Loucy (cell line): ENCODE measurements around the gene LEPR.

Source experiments
- EZH2phosphoT487 ChIP-seq: fragments of 200-600 bp; IDR thresholded peaks from 2 replicates; pipeline ENCODE4 v1.6.1; 2018; ENCODE audit warnings: antibody characterized with exemption, mild to moderate bottlenecking, moderate library complexity, borderline replicate concordance
- TF ChIP-seq, protein P1 (sequence below): fragments of 200-600 bp; sonication (generic); conservative IDR thresholded peaks from 2 replicates; pipeline ENCODE4 v1.5.1; 2014; ENCODE audit warnings: mild to moderate bottlenecking, antibody characterized with exemption, low read length

DNA sequence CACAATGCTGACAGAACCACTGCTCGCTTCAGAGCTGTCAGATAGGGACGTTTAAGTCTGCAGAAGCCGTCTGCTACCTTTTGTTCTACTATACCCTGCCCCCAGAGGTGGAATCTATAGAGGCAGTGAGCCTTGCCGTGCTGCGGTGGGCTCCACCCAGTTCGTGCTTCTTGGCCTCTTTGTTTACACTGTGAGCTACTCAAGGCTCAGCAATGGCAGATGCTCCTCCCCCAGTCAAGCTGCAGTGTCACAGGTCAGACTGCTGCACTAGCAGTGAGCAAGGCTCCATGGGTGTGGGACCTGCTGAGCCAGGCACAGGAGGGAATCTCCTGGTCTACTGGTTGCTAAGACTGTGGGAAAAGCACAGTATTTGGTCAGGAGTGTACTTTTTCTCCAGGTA, 47.1 kb downstream of the LEPR start:
- TF ChIP-seq, protein P1, sequence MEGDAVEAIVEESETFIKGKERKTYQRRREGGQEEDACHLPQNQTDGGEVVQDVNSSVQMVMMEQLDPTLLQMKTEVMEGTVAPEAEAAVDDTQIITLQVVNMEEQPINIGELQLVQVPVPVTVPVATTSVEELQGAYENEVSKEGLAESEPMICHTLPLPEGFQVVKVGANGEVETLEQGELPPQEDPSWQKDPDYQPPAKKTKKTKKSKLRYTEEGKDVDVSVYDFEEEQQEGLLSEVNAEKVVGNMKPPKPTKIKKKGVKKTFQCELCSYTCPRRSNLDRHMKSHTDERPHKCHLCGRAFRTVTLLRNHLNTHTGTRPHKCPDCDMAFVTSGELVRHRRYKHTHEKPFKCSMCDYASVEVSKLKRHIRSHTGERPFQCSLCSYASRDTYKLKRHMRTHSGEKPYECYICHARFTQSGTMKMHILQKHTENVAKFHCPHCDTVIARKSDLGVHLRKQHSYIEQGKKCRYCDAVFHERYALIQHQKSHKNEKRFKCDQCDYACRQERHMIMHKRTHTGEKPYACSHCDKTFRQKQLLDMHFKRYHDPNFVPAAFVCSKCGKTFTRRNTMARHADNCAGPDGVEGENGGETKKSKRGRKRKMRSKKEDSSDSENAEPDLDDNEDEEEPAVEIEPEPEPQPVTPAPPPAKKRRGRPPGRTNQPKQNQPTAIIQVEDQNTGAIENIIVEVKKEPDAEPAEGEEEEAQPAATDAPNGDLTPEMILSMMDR: no peak
- TF ChIP-seq EZH2phosphoT487: no peak
